ENCODE data around the gene STEAP4. TPM values are rescaled to one million over a fixed set of nuclear protein-coding genes. Genes with fewer than 3 reads are reported as not detected.
A peak's percentile ranks its signal among the peaks of the same experiment; 100 is the strongest.

Gene STEAP4
- total RNA-seq (1 to 10 TPM in 1 of 5 experiments, under 1 TPM in 1, not detected in 3; 0.45 to 6.2 TPM), polyA plus RNA-seq (not detected), total RNA-seq (not detected)

- no peak within 1 kb of the TSS for H3K27ac ChIP-seq (ENCODE audit: low read depth, low read length)
- H3K27ac Mint-ChIP-seq: no peak within 1 kb of the TSS
- H3K9me3 Mint-ChIP-seq: no peaks in the 10 kb centered on the region
- no peak for DNase-seq
- peaks cover 0 to 6% (median 4%) of the 10 kb centered on the region in 7 donors for H3K4me1 Mint-ChIP-seq
- H3K36me3 Mint-ChIP-seq: no peaks in the 10 kb centered on the region
- POLR2A ChIA-PET: no interaction called here
- no peaks in the 10 kb centered on the region for H3K9me3 ChIP-seq (ENCODE audit: control insufficient read depth in 2 of 3, low read length in 3 of 3)
- H3K36me3 ChIP-seq (ENCODE audit: control insufficient read depth in 2 of 3, insufficient read depth in 3 of 3, low read length in 3 of 3): no peaks in the 10 kb centered on the region
- intact Hi-C loops (cut with micrococcal nuclease): no loop called here
- peak; percentile 66 for ATAC-seq
- no peaks in the 10 kb centered on the region for H3K27me3 ChIP-seq (ENCODE audit: control insufficient read depth in 2 of 2, insufficient read depth in 2 of 2, low read length in 2 of 2)
- H3K4me3 Mint-ChIP-seq: peak within 1 kb of the TSS in 6 of 10 donors; percentile 6 to 60 (median 52)
- CTCF ChIA-PET: no interaction called here
- no peak within 1 kb of the TSS for H3K4me3 ChIP-seq (ENCODE audit: low read length)
- peaks cover 39 to 53% (median 42%) of the 10 kb centered on the region in 5 donors for H3K27me3 Mint-ChIP-seq
- no peaks in the 10 kb centered on the region for H3K4me1 ChIP-seq (ENCODE audit: control insufficient read depth in 2 of 2, insufficient read depth in 2 of 2, low read length in 2 of 2)
Observed at GRCh38 chr7:88306590-88307048, at the start of gene STEAP4. Gene STEAP4, minus strand, starts transcription at chr7:88306894. Its CDS starts 22,625 bp downstream, at chr7:88284269.

DNA sequence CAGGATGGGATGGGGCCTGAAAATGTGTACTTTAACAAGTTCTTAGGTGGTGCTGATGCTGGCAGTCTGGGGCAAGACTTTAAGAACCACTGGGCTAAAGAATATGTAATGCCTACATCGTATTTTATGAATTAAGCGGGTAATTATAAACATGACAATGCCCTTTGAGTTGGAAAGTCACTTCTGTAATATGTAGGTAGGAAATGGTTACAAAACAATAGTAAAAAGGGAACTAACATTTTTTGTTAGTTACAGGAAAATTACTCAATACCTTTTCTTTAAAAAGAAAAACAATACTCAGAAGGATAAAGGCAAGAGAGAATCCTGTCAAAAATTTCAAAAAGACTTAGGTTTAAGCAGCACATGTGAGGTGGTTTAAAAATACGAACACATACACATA, 48.3 kb upstream of the STEAP4 start:
- no peak overlapping the region for H3K27ac Mint-ChIP-seq
- Histone ChIP-seq H3K4me1 (ENCODE audit: control insufficient read depth in 2 of 2, insufficient read depth in 2 of 2, low read length in 2 of 2) (no peaks in the 10 kb centered on the region), H3K4me3 (ENCODE audit: low read length) (no peak overlapping the region), H3K27me3 (ENCODE audit: control insufficient read depth in 2 of 2, insufficient read depth in 2 of 2, low read length in 2 of 2) (no peaks in the 10 kb centered on the region), H3K36me3 (ENCODE audit: control insufficient read depth in 2 of 3, insufficient read depth in 3 of 3, low read length in 3 of 3) (no peaks in the 10 kb centered on the region), H3K9me3 (ENCODE audit: control insufficient read depth in 2 of 3, low read length in 3 of 3) (no peaks in the 10 kb centered on the region), H3K27ac (ENCODE audit: low read depth, low read length) (no peak overlapping the region)
- DNase-seq: no peak
- intact Hi-C loops (cut with micrococcal nuclease): no loop called here
- ChIA-PET POLR2A (no interaction called here), CTCF (no interaction called here)
- no peaks in the 10 kb centered on the region for H3K9me3 Mint-ChIP-seq
- peak; percentile 29 for ATAC-seq
- no peak overlapping the region for H3K4me3 Mint-ChIP-seq
- H3K27me3 Mint-ChIP-seq: peaks cover 10 to 25% (median 16%) of the 10 kb centered on the region in 5 donors
- H3K4me1 Mint-ChIP-seq: no peaks in the 10 kb centered on the region
- H3K36me3 Mint-ChIP-seq: no peaks in the 10 kb centered on the region

- intact Hi-C loops (cut with micrococcal nuclease): no loop called here
- Mint-ChIP-seq H3K36me3 (no peaks in the 10 kb centered on the region), H3K4me1 (peaks cover 0 to 1% (median 0%) of the 10 kb centered on the region in 7 donors), H3K27me3 (peaks cover 9 to 40% (median 29%) of the 10 kb centered on the region in 5 donors), H3K4me3 (no peak overlapping the region), H3K27ac (no peak overlapping the region), H3K9me3 (no peaks in the 10 kb centered on the region)
- Histone ChIP-seq H3K4me1 (ENCODE audit: control insufficient read depth in 2 of 2, insufficient read depth in 2 of 2, low read length in 2 of 2) (no peaks in the 10 kb centered on the region), H3K27me3 (ENCODE audit: control insufficient read depth in 2 of 2, insufficient read depth in 2 of 2, low read length in 2 of 2) (no peaks in the 10 kb centered on the region), H3K27ac (ENCODE audit: low read depth, low read length) (no peak overlapping the region), H3K9me3 (ENCODE audit: control insufficient read depth in 2 of 3, low read length in 3 of 3) (no peaks in the 10 kb centered on the region), H3K4me3 (ENCODE audit: low read length) (no peak overlapping the region), H3K36me3 (ENCODE audit: control insufficient read depth in 2 of 3, insufficient read depth in 3 of 3, low read length in 3 of 3) (no peaks in the 10 kb centered on the region)
- POLR2A ChIA-PET: no interaction called here
- DNase-seq: no peak
- ATAC-seq: no peak
- CTCF ChIA-PET: no interaction called here
Observed at GRCh38 chr7:88350118-88350517, 43.4 kb upstream of the STEAP4 start.

DNA sequence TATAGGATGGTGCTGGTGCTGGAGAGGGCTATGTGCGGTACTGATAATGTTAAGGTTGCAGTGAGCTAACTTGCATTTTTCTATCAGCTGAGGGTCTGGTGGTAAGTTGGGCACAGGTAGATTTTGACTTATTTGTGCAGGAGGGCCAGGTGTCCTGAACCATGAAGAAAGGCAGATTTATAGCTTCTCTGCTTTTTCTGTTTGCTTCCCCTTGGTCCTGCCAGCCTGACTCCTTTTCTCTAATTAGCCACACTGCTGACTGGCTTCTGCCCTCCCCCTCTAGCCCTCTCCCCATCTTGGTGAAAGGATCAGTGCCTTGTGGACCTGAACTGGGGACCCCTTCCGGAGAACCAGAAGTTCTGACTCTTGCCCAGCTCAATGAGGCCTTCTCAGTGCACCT, 40.8 kb upstream of the STEAP4 start:
- Mint-ChIP-seq H3K4me3 (no peak overlapping the region), H3K27me3 (peaks cover 7 to 42% (median 24%) of the 10 kb centered on the region in 5 donors)
- intact Hi-C loops (cut with micrococcal nuclease): no loop called here

GRCh38 chr7:88347090-88347489, 40.4 kb upstream of the STEAP4 start:
- no peaks in the 10 kb centered on the region for H3K36me3 Mint-ChIP-seq
- H3K27me3 Mint-ChIP-seq: peaks cover 7 to 42% (median 24%) of the 10 kb centered on the region in 5 donors
- no peak for ATAC-seq
- intact Hi-C loops (cut with micrococcal nuclease): no loop called here
- peaks cover 0 to 1% (median 0%) of the 10 kb centered on the region in 7 donors for H3K4me1 Mint-ChIP-seq
- ChIA-PET POLR2A (no interaction called here), CTCF (no interaction called here)
- DNase-seq: no peak
- Histone ChIP-seq H3K4me3 (ENCODE audit: low read length) (no peak overlapping the region), H3K27ac (ENCODE audit: low read depth, low read length) (no peak overlapping the region), H3K36me3 (ENCODE audit: control insufficient read depth in 2 of 3, insufficient read depth in 3 of 3, low read length in 3 of 3) (no peaks in the 10 kb centered on the region), H3K27me3 (ENCODE audit: control insufficient read depth in 2 of 2, insufficient read depth in 2 of 2, low read length in 2 of 2) (peaks cover 0 to 3% of the 10 kb centered on the region in 2 donors), H3K4me1 (ENCODE audit: control insufficient read depth in 2 of 2, insufficient read depth in 2 of 2, low read length in 2 of 2) (no peaks in the 10 kb centered on the region), H3K9me3 (ENCODE audit: control insufficient read depth in 2 of 3, low read length in 3 of 3) (no peaks in the 10 kb centered on the region)
- no peak overlapping the region for H3K4me3 Mint-ChIP-seq
- no peak overlapping the region for H3K27ac Mint-ChIP-seq
- H3K9me3 Mint-ChIP-seq: no peaks in the 10 kb centered on the region

More for the DNA sequence above, 40.8 kb upstream of the STEAP4 start:
- ATAC-seq: no peak
- no peaks in the 10 kb centered on the region for H3K36me3 ChIP-seq (ENCODE audit: control insufficient read depth in 2 of 3, insufficient read depth in 3 of 3, low read length in 3 of 3)
- no peaks in the 10 kb centered on the region for H3K9me3 ChIP-seq (ENCODE audit: control insufficient read depth in 2 of 3, low read length in 3 of 3)
- POLR2A ChIA-PET: no interaction called here
- peaks cover 0 to 3% of the 10 kb centered on the region in 2 donors for H3K27me3 ChIP-seq (ENCODE audit: control insufficient read depth in 2 of 2, insufficient read depth in 2 of 2, low read length in 2 of 2)
- Mint-ChIP-seq H3K4me1 (peaks cover 0 to 1% (median 0%) of the 10 kb centered on the region in 7 donors), H3K27ac (no peak overlapping the region), H3K36me3 (no peaks in the 10 kb centered on the region), H3K9me3 (no peaks in the 10 kb centered on the region)
- no peak overlapping the region for H3K4me3 ChIP-seq (ENCODE audit: low read length)
- H3K4me1 ChIP-seq (ENCODE audit: control insufficient read depth in 2 of 2, insufficient read depth in 2 of 2, low read length in 2 of 2): no peaks in the 10 kb centered on the region
- H3K27ac ChIP-seq (ENCODE audit: low read depth, low read length): no peak overlapping the region
- DNase-seq: no peak
- CTCF ChIA-PET: no interaction called here

DNA sequence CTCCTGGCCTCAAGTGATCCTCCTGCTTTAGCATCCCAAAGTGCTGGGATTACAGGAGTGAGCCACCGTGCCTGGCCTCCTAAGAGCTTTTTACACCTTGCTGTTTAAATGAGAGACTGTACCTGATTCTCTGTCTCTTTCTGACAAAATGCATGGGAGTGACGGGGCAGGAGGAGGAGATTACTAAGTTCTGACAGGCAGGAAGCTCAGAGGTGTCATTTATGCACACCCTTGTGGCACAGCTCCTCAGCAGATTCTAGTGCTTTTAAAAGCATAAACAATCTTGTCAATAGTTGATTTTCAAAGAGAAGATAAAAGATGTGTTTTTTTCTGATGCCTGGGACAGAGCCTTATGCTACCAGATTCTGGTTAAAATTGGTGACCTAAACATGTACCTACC, 39.7 kb upstream of the STEAP4 start:
- no peak overlapping the region for H3K27ac Mint-ChIP-seq
- no peak overlapping the region for H3K4me3 Mint-ChIP-seq
- DNase-seq (no peak), ATAC-seq (no peak)
- POLR2A ChIA-PET: no interaction called here
- H3K27me3 Mint-ChIP-seq: peaks cover under 1 to 48% (median 22%) of the 10 kb centered on the region in 5 donors
- H3K4me1 Mint-ChIP-seq: peaks cover 0 to 1% (median 0%) of the 10 kb centered on the region in 7 donors
- Histone ChIP-seq H3K27me3 (ENCODE audit: control insufficient read depth in 2 of 2, insufficient read depth in 2 of 2, low read length in 2 of 2) (peaks cover 0 to 3% of the 10 kb centered on the region in 2 donors), H3K36me3 (ENCODE audit: control insufficient read depth in 2 of 3, insufficient read depth in 3 of 3, low read length in 3 of 3) (no peaks in the 10 kb centered on the region), H3K9me3 (ENCODE audit: control insufficient read depth in 2 of 3, low read length in 3 of 3) (no peaks in the 10 kb centered on the region), H3K4me3 (ENCODE audit: low read length) (no peak overlapping the region), H3K4me1 (ENCODE audit: control insufficient read depth in 2 of 2, insufficient read depth in 2 of 2, low read length in 2 of 2) (no peaks in the 10 kb centered on the region), H3K27ac (ENCODE audit: low read depth, low read length) (no peak overlapping the region)
- CTCF ChIA-PET: no interaction called here
- H3K36me3 Mint-ChIP-seq: no peaks in the 10 kb centered on the region
- H3K9me3 Mint-ChIP-seq: no peaks in the 10 kb centered on the region
- intact Hi-C loops (cut with micrococcal nuclease): no loop called here

Measured in naive thymus-derived CD4-positive, alpha-beta T cell (primary cell).